Activated CD4-positive, alpha-beta memory T cell treated with anti-CD3 and anti-CD28 coated beads for 36 hours (primary cell): ENCODE data around the gene IQCF5. TPM values are rescaled to one million over a fixed set of nuclear protein-coding genes. Genes with fewer than 3 reads are reported as not detected.
"Not testable (repeated sequence)": the region's sequence is repeated elsewhere in the genome, so short reads cannot be mapped to it uniquely, and the experiment has no call there.

Experiments used
- CTCF ChIA-PET: fragments of 350-600 bp; sonication (Branson Sonifier 250); formaldehyde crosslinking; loops from one replicate; lab custom pipeline; 2021; ENCODE audit warnings: antibody characterized with exemption, inconsistent platforms; lab: Charles Lee
- POLR2A ChIA-PET: fragments of 350-600 bp; sonication (Branson Sonifier 250); formaldehyde crosslinking; loops from one replicate; lab custom pipeline; 2021; ENCODE audit warnings: antibody characterized with exemption; lab: Charles Lee
- DNase-seq: peaks from one replicate; pipeline ENCODE4 v3.0.0-alpha.2; 2020
- H3K27ac Mint-ChIP-seq: one replicate; pipeline ENCODE4 v1.8.0; 2021; ENCODE audit warnings: mixed read lengths
- H3K27me3 Mint-ChIP-seq: one replicate; pipeline ENCODE4 v1.8.0; 2021; ENCODE audit warnings: mixed read lengths
- H3K36me3 Mint-ChIP-seq: one replicate; pipeline ENCODE4 v1.8.0; 2021; ENCODE audit warnings: mixed read lengths
- H3K4me1 Mint-ChIP-seq: one replicate; pipeline ENCODE4 v1.8.0; 2021; ENCODE audit warnings: low read depth, mixed read lengths
- H3K4me3 Mint-ChIP-seq: one replicate; pipeline ENCODE4 v1.8.0; 2021; ENCODE audit warnings: mild to moderate bottlenecking, mixed read lengths
- H3K9me3 Mint-ChIP-seq: one replicate; pipeline ENCODE4 v1.8.0; 2021; ENCODE audit warnings: mixed read lengths
- intact Hi-C: fragments of 100-400 bp; cut with micrococcal nuclease; formaldehyde crosslinking; loops from one replicate; pipeline ENCODE4 v1.15.1; 2023
- total RNA-seq, 2 experiments: library from RNA; stranded (reverse); gene quantifications; one replicate each; pipeline ENCODE4 v1.2.3, GENCODE V29; 2021

IQCF5 gene
- not detected for total RNA-seq

DNA sequence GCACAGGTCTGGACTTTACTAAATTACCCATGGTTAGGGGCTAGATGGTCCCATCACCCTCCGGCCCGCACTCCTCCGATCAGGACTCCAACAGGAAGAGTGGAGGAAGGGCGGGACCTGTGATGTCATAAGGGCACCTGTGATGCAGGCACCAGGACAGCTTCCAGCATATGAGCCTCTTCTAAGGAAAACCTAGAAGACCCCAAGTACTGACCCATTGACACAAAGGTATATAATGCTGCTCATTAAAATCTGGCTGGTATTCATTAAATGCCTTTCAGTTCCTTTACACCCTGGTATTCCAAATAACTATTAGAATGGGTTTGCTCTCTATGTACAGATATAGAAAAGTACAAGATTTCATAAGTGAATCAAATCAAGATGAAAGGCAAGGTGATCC, at the start of gene IQCF5:
Gene IQCF5, minus strand, starts transcription at position 101 of the 400 bp plus-strand sequence. Its CDS starts 70 bp downstream, at position 31.
- ChIA-PET CTCF (no interaction called here), POLR2A (no interaction called here)
- Mint-ChIP-seq H3K27me3 (peaks cover 6% of the 10 kb centered on the region), H3K4me1 (no peaks in the 10 kb centered on the region), H3K27ac (no peak within 1 kb of the TSS), H3K36me3 (no peaks in the 10 kb centered on the region), H3K9me3 (no peaks in the 10 kb centered on the region), H3K4me3 (no peak within 1 kb of the TSS)
- intact Hi-C loops: no loop called here
- no peak for DNase-seq

- DNase-seq: no peak
- H3K27me3 Mint-ChIP-seq: peaks cover 4% of the 10 kb centered on the region
- ChIA-PET CTCF (interaction anchor here (1.6 kb wide), 1 partner anchor 20 kb away, joined by 7 read pairs; the partner anchor contains the start of gene RRP9), POLR2A (interaction anchor here (0.6 kb wide), 1 partner anchor 64 kb away, joined by 3 read pairs; no protein-coding TSS in a partner anchor)
- no peak overlapping the region for H3K27ac Mint-ChIP-seq
- intact Hi-C loops: no loop called here
- H3K36me3 Mint-ChIP-seq: no peaks in the 10 kb centered on the region
- no peak overlapping the region for H3K4me3 Mint-ChIP-seq
- H3K4me1 Mint-ChIP-seq: no peaks in the 10 kb centered on the region
- no peaks in the 10 kb centered on the region for H3K9me3 Mint-ChIP-seq
Measured at GRCh38 chr3:51921081-51921578, 45.7 kb upstream of the IQCF5 start.

DNA sequence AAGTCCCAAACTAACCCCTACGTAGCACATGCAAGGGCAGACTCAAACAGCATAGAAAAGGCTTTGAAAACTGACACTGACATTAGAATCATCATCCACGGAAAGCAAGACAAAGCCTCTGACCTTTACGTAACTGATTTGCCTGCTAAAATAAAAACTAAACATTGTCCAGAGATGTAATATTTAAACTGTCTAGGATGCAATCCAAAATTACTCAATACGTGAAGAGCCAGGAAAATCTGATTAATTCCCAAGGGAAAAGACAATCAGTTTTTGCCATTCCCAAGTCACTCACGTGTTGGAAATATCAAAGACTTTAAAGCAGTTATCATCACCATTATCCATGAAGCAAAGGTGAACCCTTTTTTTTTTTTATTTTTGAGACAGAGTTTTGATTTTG, 41.0 kb upstream of the IQCF5 start:
- intact Hi-C loops: no loop called here
- Mint-ChIP-seq H3K27ac (no peak overlapping the region), H3K4me1 (no peaks in the 10 kb centered on the region), H3K27me3 (peaks cover 4% of the 10 kb centered on the region), H3K9me3 (no peaks in the 10 kb centered on the region), H3K36me3 (no peaks in the 10 kb centered on the region), H3K4me3 (no peak overlapping the region)
- ChIA-PET CTCF (no interaction called here), POLR2A (no interaction called here)
- no peak for DNase-seq

DNA sequence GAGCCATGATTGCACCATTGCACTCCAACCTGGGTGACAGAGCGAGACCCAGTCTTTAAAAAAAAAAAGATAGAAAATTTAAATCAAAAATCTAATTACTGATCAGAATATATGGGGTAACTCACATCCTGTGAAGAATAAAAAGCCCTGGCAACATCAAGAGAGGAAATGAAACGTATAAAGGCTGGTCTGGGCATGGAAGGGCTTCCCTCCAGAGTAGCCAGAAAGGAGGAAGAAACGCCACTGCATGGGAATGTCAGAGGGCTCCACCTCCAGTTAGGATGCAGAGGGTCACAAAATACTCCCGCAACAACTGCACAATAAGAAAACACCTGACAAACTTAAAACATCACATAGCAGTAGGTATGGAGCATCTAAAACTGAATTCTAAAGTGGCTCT, 32.6 kb upstream of the IQCF5 start:
- intact Hi-C loops: no loop called here
- DNase-seq: no peak
- no peaks in the 10 kb centered on the region for H3K4me1 Mint-ChIP-seq
- peaks cover 13% of the 10 kb centered on the region for H3K9me3 Mint-ChIP-seq
- POLR2A ChIA-PET: no interaction called here
- H3K4me3 Mint-ChIP-seq: no peak overlapping the region
- no peak overlapping the region for H3K27ac Mint-ChIP-seq
- H3K27me3 Mint-ChIP-seq: peaks cover 20% of the 10 kb centered on the region
- peaks cover 8% of the 10 kb centered on the region for H3K36me3 Mint-ChIP-seq
- CTCF ChIA-PET: no interaction called here

DNA sequence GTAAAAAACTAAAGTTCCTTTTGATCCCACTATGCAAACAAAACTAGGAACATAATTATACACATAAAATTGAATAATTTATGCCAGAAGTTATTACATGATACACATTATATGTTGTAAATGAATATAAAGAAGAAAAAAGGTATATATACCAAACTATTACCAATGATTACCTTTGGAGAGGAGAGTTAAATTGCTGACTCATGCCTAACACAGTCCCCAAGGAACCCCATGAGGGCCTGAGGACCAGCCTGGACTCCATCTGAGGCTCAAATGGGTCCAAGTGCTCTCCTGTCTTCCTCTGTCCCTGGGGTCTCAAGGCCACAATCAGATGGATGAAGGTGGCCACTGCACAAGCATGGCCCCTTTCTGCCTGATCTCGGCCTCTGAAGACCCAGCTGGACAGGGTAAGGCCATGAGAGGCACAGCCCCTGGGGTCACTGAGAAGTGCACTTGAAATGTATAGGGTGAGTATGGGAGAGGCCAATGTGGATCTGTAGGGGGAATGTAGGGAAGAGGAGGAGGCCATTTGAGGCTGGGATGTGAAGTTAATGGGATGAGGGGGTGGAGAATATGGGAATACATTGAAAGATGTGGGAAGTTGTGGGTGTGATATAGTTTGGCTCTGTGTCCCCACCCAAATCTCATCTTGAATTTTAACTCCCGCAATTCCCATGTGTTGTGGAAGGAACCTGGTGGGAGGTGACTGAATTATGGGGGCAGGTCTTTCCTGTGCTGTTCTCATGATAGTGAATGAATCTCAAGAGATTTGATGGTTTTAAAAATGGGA, 28.8 kb upstream of the IQCF5 start:
- Mint-ChIP-seq H3K9me3 (peaks cover 12% of the 10 kb centered on the region), H3K27me3 (peaks cover 32% of the 10 kb centered on the region), H3K36me3 (peaks cover 7% of the 10 kb centered on the region), H3K4me3 (no peak overlapping the region), H3K27ac (no peak overlapping the region), H3K4me1 (peaks cover 19% of the 10 kb centered on the region)
- POLR2A ChIA-PET: no interaction called here
- intact Hi-C loops: no loop called here
- no peak for DNase-seq
- CTCF ChIA-PET: no interaction called here

DNA sequence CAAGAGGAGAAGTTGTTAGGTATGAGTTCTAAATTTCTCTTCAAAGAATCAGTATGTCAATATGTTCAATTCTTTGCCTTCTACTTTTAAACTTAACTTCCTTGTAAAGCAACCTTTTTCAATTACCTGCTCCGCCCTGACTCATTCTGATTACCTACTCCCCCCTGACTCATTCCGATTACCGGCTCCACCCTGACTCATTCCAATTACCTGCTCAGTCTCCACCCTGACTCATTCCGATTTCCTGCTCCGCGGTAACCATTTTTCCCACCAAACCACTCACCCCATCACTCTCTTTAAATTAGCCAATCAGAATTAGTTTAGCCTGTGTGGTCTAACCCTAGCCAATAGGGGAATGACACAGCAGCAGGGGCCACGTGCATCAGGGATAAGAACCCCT, 27.0 kb upstream of the IQCF5 start:
- POLR2A ChIA-PET, H3K27ac Mint-ChIP-seq, CTCF ChIA-PET, H3K9me3 Mint-ChIP-seq, H3K36me3 Mint-ChIP-seq, H3K4me3 Mint-ChIP-seq, intact Hi-C loops: not testable (repeated sequence)
- peak; percentile 74 for DNase-seq
- Mint-ChIP-seq H3K27me3 (peaks cover 31% of the 10 kb centered on the region), H3K4me1 (peaks cover 19% of the 10 kb centered on the region)

DNA sequence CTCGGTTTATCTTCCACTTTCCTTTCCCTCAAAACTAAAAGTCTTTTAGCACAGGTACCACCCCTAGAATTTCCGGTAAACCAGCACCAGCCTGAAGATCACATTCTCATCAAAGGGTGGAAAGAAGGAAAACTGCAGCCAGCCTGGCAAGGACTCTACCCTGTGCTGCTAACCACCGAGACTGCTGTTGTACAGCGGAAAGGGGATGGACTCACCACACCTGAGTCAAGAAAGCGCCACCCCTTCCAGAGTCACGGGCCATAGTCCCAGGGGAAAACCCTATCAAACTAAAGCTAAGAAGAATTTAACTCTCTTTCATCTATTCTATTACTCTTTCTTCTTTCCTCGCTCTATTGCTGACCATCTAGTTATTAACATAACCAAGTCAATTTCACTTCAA, 24.6 kb upstream of the IQCF5 start:
- H3K9me3 Mint-ChIP-seq, CTCF ChIA-PET, H3K27ac Mint-ChIP-seq, H3K4me3 Mint-ChIP-seq, H3K36me3 Mint-ChIP-seq, POLR2A ChIA-PET, intact Hi-C loops: not testable (repeated sequence)
- Mint-ChIP-seq H3K4me1 (peaks cover 19% of the 10 kb centered on the region), H3K27me3 (peaks cover 34% of the 10 kb centered on the region)
- peak; percentile 28 for DNase-seq

DNA sequence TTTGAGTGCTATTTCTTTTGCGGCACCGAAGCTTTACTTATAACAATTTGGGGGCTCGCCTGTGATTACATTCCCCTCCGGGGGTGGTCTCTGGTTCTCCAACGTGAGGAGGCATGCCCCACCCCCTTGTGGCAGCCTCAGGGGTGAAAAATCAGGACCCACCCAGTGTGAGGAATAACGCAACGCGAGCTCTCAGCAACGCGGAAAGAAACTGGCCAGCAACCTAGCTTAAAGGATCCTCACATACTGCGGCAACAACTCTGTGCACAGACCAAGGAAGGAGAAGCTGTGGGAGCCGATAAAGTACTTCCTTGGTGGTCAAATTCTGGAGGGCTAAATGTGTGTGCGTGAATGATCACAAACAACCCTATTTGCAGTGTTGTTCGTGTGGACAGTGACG, 22.0 kb upstream of the IQCF5 start:
- no peak for DNase-seq
- intact Hi-C loops: no loop called here
- Mint-ChIP-seq H3K4me3 (no peak overlapping the region), H3K4me1 (peaks cover 17% of the 10 kb centered on the region), H3K27me3 (peaks cover 31% of the 10 kb centered on the region), H3K27ac (no peak overlapping the region), H3K9me3 (no peaks in the 10 kb centered on the region), H3K36me3 (no peaks in the 10 kb centered on the region)
- ChIA-PET CTCF (no interaction called here), POLR2A (no interaction called here)

DNA sequence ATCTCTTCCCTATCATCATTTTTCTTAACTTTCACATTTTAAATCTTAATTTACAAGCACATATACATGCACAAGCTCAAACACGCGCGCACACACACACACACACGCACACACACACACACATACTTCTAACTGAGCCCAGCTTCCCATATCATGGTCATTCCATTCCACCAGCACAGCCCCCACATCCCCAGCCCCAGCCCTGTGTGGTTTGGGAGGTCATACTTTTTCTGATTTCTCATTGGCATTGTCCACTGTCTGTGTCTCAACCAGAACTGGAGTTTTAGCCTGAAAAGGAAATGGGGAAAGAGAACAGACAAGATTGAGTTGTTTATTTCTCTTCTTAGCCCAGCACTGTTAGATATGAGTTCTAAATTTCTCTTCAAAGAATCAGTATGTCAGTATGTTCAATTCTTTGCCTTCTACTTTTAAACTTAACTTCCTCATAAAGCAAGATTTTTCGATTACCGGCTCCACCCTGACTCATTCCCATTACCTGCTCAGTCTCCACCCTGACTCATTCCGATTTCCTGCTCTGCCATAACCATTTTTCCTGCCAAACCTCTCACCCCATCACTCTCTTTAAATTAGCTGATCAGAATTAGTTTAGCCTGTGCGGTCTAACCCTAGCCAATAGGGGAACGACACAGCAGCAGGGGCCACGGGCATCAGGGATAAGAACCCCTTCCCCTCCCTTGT, 21.4 kb upstream of the IQCF5 start:
- DNase-seq: no peak
- Mint-ChIP-seq H3K4me3 (no peak overlapping the region), H3K27ac (no peak overlapping the region), H3K9me3 (no peaks in the 10 kb centered on the region), H3K36me3 (no peaks in the 10 kb centered on the region), H3K4me1 (peaks cover 14% of the 10 kb centered on the region), H3K27me3 (peaks cover 32% of the 10 kb centered on the region)
- POLR2A ChIA-PET: no interaction called here
- intact Hi-C loops: no loop called here
- CTCF ChIA-PET: no interaction called here

DNA sequence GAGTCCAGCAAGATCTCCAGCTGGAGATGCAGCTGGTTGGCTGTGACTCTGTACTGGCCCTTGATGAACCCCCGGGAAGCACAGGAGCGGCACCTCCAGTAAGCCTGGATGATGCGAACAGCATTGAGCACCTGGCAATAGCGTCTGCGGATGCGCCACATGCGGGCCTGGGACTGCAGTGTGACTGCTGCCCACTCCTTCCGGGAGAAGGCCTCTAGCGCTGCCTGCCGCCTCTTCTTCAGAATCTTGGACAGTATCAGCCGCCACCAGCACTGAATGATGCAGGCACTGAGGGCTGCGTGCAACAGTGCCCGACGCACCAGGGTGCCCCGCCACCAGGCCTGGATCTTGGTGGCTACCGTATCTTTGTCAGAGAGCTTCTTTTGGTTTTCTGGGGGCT, 19.5 kb upstream of the IQCF5 start:
- no peak overlapping the region for H3K4me3 Mint-ChIP-seq
- H3K4me1 Mint-ChIP-seq: peaks cover 7% of the 10 kb centered on the region
- no peaks in the 10 kb centered on the region for H3K9me3 Mint-ChIP-seq
- H3K36me3 Mint-ChIP-seq: no peaks in the 10 kb centered on the region
- intact Hi-C loops: no loop called here
- DNase-seq: no peak
- H3K27ac Mint-ChIP-seq: no peak overlapping the region
- H3K27me3 Mint-ChIP-seq: peaks cover 29% of the 10 kb centered on the region
- ChIA-PET POLR2A (no interaction called here), CTCF (no interaction called here)

GRCh38 chr3:51894391-51894790, 19.0 kb upstream of the IQCF5 start:
- CTCF ChIA-PET: no interaction called here
- Mint-ChIP-seq H3K4me3 (no peak overlapping the region), H3K27me3 (peaks cover 30% of the 10 kb centered on the region), H3K27ac (no peak overlapping the region), H3K4me1 (peaks cover 5% of the 10 kb centered on the region), H3K9me3 (no peaks in the 10 kb centered on the region), H3K36me3 (no peaks in the 10 kb centered on the region)
- DNase-seq: no peak
- intact Hi-C loops: no loop called here
- POLR2A ChIA-PET: no interaction called here

GRCh38 chr3:51891242-51892039, 16.0 kb upstream of the IQCF5 start:
- Mint-ChIP-seq H3K27me3 (peaks cover 17% of the 10 kb centered on the region), H3K27ac (no peak overlapping the region), H3K36me3 (no peaks in the 10 kb centered on the region), H3K9me3 (no peaks in the 10 kb centered on the region), H3K4me3 (no peak overlapping the region), H3K4me1 (peaks cover 5% of the 10 kb centered on the region)
- intact Hi-C loops: no loop called here
- ChIA-PET POLR2A (no interaction called here), CTCF (no interaction called here)
- no peak for DNase-seq
